HG03354 (cell line): ENCODE data around the gene PRDX3.
"Not testable (repeated sequence)": the region's sequence is repeated elsewhere in the genome, so short reads cannot be mapped to it uniquely, and the experiment has no call there.

ENCODE experiments used
- ATAC-seq: cut with Tn5 transposase; IDR thresholded peaks from one replicate; pipeline ENCODE4 v1.9.1; 2021; ENCODE audit warnings: mild to moderate bottlenecking; ENCODE audit not compliant: unreplicated experiment, poor library complexity, severe bottlenecking

PRDX3 gene

DNA sequence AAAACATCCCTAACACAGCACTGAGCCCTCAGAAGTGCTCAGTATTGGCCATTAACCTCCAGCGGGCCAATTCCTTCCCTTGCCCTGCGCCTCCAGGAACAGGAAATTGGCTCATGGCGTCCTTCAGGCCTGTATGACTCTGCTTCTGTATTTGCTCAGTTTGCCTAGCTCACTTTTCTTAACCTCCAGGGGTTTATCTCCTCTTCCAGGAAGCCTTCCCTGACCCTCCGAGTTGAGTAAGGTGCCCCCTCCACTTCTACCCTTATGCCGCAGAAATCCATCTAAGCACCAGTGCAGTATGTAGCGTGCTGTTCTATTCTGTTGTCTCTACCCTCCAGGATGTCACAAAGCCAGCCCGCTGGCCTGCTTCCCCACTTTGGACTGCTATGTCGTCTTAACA, 12.0 kb downstream of the PRDX3 start:
- ATAC-seq, result no peak

DNA sequence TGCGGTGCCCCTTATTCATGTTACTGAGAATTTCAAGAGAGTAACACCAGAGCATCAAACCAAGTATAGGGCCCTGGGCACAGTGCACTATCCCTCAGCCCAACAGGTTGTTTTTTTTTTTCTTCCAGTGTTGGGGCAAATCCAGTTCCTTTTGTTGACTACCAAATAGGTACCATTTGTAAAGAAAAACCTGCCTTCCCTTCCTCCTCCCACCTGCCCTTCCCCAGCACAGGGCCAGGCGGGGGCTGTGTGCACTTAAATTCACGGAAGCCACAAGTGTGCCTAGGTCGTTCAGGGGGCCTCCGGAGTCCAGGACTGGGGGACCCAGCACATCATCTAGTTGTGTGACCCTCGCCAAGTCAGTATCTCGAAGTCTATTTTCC, 12.5 kb downstream of the PRDX3 start:
- ATAC-seq, result peak; percentile 6

DNA sequence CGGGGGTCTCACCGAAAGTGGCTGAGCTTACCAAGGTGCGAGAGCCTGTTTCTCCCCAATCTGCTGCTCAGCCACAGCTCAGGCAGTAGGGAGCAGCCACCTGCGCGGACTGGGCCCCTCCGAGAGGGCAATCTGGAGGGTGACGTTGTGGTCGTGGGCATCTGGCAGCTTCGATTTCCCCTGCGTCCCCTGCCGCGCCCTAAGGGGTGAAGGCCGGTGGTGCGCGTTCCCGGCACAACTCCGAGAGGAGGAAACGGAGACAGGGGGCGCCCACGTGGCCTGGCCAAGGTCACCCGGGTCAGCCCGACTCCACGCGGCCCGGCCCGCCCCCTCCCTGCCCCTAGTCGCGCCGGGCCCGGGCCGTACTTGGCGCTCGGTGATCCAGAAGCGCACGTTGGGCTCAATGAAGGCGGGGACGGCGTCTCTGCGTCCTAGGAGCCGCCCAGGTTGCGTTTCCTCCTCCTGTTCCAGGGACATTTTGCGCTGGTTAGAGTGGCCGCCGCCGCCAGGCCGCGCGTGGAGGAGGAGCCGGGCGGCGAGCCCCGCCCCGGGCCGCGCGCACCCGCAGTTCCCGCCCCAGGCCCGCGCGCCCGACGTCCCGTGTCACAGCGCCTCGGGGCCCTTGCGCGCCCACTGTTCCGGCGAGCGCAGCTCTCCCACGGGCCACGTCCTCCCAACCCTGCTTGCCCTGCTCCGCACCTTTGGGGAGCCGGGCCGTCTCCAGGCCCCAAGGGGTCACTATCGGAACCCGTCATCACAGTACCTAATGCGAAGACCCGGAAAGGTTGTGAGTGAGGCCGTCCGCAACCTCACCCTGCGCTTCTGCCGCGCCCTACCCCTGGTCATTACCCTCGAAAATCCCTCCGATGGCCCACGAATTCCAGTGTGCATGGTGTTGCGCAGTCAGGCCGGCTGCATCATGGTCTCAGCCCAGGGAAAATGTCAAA, 13.2 kb downstream of the PRDX3 start, which contains the start of gene SFXN4:
TSS of gene SFXN4 (minus strand) at position 544 of the 947 bp plus-strand sequence. CDS start at position 477, 67 bp downstream.
- peak; percentile 94 for ATAC-seq

DNA sequence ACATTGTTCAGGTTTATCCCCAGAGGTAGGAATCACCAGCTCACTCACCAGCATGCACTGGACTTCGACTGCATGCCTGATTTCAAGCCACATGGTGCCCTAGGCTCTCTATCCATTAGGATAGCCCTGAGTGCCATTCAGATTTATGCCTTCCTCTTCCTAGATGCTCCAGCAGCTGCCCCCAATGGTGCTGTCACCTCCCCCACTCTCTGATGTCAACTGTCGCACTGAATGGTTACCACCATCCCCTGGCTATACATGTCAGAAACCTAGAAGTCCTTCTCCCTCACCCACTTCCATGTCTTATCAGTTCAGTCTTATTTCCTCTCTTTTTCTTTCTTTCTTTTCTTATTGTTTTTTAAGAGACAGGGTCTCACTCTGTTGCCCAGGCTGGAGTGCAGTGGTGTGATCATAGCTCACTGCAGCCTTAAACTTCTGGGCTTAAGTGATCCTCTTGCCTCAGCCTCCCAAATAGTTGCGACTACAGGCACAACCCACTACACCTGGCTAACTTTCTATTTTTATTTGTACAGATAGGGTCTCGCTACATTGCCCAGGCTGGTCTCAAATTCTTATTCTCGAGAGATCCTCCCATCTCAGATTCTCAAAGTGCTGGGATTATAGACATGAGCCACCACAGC, 16.0 kb downstream of the PRDX3 start:
- ATAC-seq, result no peak

DNA sequence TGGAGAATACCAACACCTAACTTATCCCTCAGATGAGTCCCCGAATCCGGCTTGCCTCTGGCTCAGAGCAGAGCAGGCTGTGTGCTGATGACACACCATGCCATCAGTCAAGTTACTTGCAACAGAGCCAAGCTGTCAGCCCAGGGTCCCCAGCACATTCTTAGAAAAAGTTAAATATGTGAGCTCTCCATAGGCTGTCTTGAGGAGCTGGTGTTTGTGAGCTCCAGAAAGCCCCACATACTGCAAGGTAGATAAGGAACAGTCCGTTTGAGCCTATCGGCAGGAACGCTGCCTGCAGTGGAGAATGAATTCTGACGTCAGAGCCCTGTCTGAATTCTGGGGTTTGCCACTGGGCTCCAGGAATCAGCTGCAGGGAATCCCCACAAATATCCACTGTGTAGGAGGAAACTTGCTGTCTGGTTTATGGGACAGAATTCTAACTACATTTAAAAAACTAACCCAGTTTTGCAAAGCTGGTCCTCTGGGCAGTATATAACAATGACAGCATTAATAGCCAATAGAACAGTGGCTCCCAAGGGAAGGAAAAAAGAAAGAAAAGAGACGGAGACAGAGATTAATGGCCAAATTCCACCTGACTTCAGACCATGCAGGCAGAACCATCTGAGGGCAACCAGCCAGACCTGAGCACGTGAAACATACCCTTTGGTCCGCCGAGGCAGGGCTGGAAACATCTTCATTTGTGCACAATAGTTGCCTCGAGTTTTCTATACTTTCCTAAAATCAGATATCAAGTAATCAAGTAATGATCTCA, 16.7 kb downstream of the PRDX3 start:
- ATAC-seq, result no peak

DNA sequence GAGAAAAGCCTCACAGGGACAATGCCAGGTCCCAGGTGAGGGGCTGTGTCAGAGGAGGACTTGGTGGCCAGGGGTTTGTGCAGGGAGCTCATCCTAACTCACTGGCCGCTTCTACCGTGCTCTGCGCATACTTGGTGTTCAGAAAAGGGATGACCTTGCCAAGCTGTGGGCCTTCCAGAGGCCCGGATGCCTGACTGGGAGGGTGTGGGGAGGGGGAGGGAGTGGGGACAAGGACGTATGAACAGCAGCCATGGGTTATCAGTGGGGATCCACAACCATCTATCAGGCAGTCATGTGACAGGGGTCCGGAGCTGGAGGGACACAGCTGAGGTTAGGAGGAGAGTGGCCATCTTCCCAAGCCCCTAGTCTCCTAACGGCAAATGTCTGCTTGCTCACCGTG, 19.3 kb downstream of the PRDX3 start:
- ATAC-seq, result no peak

DNA sequence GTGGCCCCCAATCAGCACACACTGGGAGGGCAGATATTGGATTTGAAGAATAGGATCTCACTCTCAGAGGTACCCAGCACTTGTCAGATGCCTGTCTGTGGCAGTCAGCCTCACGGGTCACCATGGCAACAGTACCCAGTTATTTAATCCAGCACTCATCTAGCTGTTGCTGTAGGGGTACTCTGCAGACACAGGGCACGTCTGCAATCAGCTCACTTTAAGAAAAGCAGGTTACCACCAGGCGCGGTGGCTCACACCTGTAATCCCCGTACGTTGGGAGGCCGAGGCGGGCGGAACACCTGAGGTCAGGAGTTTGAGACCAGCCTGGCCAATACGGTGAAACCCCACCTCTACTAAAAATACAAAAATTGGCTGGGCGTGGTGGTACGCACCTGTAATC, 25.0 kb downstream of the PRDX3 start:
- no peak for ATAC-seq

DNA sequence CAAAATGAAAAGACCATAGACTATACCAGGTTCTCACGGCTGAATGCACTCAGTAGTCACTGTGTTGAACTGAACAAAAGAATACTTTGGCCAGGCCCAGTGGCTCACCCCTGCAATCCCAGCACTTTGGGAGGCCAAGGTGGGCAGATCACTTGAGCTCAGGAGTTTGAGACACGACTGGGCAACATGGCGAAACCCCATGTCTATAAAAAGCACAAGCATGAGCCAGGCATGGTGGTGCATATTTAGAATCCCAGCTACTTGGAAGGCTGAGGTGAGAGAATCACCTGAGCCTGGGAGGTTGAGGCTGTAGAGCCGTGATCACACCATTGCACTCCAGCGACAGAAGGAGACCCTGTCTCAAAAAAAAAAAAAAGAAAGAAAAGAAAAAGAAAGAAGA, 25.6 kb downstream of the PRDX3 start:
- no peak for ATAC-seq

DNA sequence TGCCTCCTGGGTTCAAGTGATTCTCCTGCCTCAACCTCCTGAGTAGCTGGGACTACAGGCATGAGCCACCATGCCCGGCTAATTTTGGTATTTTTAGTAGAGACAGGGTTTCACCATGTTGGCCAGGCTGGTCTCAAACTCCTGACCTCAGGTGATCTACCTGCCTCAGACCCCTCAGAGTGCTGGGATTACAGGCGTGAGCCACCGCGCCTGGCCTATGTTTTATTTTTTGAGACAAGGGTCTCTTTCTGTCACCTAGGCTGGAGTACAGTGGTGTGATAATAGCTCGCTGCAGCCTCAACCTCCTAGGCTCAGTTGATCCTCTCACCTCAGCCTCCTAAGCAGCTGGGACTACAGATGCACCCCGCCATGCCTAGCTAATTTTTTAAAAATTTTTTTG, 27.0 kb downstream of the PRDX3 start:
- ATAC-seq, result not testable (repeated sequence)

DNA sequence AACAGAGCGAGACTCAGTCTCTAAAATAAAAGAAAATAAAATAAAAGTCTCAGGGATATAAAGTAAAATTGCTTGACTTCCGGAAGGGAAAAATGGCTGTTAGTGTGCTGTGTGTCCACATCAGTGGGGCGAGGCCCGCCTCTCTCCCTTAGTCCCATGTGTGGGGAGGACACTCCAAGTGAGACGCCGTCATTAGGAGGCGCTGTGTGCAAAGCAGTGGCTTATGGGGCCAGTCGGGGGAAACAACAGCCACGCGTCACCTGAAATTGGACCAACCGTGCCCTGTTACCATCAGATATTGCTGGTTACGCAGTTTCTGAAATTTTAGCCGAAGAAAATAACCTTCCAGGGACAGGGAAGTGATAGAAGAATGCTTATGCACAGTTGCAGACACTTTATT, 28.9 kb downstream of the PRDX3 start:
- no peak for ATAC-seq

DNA sequence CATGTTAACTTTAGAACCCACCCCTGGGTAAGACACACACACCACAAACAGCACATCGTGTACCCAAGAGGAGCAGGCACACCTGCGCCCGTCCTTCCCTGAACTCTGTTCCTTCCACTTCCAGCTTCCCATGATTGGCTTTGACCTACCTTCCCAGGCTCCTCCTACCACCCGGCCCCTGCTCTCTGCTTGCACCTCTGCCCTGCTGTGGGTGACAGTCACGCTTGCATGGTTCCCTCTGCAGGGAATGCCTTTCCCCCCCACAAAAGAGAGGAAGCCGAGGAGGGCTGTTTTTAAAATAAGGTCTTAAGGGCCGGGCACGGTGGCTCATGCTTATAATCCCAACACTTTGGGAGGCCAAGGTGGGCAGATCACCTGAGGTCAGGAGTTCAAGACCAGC, 29.5 kb downstream of the PRDX3 start:
- ATAC-seq, result no peak

DNA sequence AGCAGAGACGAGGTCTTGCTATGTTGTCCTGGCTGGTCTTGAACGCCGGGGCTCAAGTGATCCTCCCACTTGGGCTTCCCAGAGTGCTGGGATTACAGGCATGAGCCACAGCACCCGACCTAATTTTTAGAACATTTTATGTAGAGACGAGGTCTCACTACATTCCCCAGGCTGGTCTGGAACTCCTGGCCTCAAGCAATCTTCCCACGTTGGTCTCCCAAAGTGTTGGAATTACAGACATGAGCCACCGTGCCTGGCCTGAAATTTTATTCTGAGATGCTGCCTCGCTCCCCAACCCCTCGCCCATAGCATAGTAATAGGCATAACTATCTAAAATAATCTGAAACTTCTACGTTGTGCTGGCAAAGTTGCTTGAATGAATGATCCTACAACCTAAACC, 35.0 kb downstream of the PRDX3 start:
- no peak for ATAC-seq

DNA sequence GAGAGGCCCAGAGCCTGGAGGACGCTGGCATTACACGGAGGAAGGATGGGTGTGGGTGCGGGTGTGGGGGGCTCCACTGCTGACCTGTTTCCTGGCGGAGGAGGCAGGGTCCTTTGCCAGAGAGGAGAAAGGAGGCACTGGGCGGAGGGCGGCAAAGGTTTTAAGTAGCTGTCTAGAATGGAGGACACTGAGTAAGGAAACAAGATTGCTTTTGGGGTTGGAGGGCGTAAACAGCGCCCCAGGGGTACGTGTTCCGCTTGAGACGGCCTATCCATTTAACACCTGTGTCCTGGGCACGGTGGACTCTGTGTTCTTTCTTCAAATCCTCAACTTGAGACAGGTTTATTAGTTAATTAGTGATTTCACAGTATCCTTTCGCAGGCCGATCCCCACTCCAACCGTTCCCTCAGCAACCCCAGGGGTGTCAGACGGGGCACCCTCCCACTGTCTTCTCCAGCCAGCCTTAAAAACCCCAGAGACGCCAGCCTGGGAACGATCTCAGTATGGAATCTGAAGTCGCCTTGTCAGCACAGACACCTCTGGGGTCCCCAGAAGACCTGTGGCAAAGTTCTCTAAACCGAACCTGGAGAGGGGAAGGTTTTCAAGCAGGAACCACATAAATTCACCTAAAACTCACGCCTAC, 37.9 kb downstream of the PRDX3 start:
- no peak for ATAC-seq

DNA sequence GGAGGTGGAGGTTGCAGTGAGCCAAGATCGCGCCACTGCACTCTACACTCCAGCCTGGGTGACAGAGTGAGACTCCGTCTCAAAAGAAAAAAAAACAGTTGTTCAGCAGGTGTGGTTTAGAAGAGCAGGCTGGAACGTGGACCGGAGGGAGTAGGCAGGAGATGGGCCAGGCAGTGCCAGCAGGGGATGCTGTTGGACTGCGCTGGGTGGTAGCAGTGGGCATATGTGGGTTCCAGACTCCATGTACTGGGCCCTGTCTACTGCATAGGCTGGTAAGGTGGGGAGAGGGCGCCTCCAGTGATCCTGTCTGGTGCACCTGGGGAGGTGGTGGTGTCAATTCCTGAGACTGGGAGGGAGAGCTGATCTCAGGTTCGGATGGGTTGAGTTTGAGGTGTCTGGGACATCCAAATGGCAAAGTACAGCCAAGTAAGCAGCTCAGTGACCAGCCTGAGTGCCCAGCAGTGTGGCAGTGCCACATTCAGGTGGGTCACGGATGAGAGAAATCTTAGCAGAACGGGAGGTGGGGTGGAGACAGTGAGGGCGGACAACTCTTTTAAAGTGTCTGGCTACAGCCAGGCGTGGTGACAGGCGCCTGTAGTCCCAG, 39.0 kb downstream of the PRDX3 start:
- ATAC-seq, result no peak

DNA sequence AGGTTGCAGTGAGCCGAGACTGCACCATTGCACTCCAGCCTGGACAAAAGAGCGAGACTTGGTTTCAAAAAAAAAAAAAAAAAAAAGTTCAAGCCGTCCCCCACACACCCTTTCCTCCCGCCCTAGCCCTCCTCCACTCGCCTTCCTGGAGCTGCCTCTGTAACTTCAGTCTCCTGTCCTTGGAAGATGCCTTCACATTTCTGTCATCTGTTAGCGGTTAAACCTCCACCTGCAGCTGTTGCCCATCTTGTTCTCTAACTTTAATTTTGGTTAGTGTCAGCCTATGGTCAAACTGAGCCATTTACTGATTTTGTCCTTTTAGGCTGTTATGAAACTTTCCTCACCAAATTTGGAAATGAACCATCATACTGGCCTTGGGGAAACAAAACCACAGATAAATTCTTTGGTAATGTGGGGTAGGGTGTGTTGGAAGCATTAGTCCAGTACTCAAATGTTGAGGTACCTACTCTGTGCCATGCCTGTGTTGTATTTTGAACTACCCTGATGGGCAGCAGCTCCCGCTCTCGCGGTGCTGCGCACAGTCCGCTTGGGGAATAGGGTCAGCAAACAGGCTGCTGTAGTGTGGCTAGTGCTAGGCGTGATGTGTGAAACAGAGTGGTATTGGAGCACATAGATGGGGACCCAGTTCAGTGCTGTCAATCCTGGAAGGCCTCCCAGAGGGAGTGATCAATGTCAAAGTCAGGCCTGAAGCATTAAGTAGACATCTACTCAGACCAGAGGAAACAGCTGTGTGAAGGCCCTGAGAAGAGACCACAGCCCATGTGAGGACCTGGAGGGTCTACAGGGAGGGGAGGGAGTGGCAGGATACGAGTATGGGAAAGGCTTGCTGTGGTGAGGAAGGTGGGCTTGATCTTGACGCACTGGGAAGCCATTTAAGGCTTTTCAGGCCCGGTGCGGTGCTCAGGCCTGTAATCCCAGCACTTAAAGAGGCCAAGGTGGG, 40.0 kb downstream of the PRDX3 start:
- no peak for ATAC-seq

DNA sequence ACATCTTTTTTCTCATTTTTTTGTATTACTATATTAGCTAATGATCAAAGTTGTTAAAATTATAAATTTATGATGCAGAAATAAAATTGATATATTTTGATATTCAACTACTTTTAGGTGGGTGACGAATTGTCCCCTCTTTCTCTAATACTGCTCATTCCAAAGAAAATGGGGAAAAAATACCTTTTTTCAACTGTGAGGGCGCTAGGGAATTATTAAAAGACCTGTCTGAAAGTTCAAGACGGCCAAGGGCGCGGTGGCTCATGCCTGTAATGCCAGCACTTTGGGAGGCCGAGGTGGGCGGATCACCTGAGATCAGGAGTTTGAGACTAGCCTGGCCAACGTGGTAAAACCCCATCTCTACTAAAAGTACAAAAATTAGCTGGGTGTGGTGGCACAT, 40.7 kb downstream of the PRDX3 start:
- ATAC-seq, result not testable (repeated sequence)

DNA sequence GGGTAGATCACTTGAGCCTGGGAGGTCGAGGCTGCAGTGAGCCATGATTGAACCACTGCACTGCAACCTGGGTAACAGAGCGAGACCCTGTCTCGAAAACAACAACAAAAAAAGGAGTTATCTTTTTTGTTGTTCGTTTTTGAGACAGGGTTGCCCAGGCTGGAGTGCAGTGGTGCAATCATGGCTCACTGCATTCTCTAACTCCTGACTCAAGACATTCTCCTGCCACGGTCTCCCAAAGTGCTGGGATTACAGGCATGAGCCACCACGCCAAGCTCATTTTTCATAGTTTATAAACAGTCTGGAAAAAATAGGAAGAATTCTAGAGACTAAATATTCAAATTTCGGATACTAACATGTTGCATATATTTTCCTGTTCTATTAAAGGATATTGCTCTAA, 42.5 kb downstream of the PRDX3 start:
- ATAC-seq, result no peak

DNA sequence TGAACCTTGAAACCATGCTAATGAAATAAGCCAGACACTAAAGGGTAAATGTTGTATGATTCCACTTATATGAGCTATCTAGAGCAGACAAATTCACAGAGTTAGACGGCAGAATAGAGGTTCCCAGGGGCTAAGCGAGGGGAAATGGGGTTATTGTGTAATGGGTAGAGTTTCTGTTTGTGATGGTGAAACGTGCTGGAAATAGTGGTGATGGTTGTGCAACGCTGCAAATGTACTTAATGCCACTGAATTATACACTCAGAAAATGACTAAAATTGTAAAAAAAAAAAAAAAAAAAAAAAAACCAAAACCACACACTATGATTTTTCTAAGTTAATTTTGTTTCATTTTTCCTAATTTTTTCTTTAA, 43.1 kb downstream of the PRDX3 start:
- ATAC-seq, result no peak

DNA sequence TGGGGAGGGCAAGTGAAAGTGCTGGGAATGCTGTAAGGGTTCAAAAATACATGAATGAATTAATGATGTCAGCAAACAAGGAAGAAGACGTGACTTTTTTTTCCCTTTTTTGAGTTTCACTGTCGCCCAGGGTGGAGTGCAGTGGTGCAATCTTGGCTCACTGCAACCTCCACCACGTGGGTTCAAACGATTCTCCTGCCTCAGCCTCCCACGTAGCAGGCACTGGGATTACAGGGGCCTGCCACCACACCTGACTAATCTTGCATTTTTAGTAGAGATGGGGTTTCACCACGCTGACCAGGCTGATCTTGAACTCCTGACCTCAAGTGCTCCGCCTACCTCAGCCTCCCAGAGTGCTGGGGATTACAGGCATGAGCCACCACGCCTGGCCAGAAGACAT, 44.7 kb downstream of the PRDX3 start:
- no peak for ATAC-seq
